Measurements from ENCODE around the gene RAB1A. TPM values are rescaled to one million over a fixed set of nuclear protein-coding genes. Genes with fewer than 3 reads are reported as not detected.

The RAB1A gene
- polyA plus RNA-seq, 1 donor (not counting 4 experiments of a cell fraction or from before 2014, with no cell fraction given), result 274 TPM

- no peak overlapping the region for H3K4me3 ChIP-seq (ENCODE audit: control insufficient read depth in 2 of 3, extremely low read depth in 1 of 3, insufficient read depth in 2 of 3, low read depth in 1 of 3, low read length in 3 of 3)
- peaks cover 97% of the 10 kb centered on the region for H3K79me2 ChIP-seq (ENCODE audit: control insufficient read depth, insufficient read depth, low read length)
- H3K27me3 ChIP-seq (ENCODE audit: control insufficient read depth, extremely low read depth, insufficient read depth, low read length), result no peaks in the 10 kb centered on the region
- no peak overlapping the region for H3K4me2 ChIP-seq (ENCODE audit: control insufficient read depth, extremely low read depth, insufficient read depth, low read depth, low read length)
- no peak overlapping the region for H3K27ac ChIP-seq (ENCODE audit: control insufficient read depth, insufficient read depth, low read length)
- DNase-seq (ENCODE audit: low read depth, low spot score) (no peak), FAIRE-seq (no peak)
- no peak overlapping the region for H3K9ac ChIP-seq (ENCODE audit: control insufficient read depth, extremely low read depth, insufficient read depth, low read length)
- TF ChIP-seq EZH2 (IDR thresholded peaks at IDR 0.05; ENCODE audit: low read length), result no peak
- TF ChIP-seq, protein P1, sequence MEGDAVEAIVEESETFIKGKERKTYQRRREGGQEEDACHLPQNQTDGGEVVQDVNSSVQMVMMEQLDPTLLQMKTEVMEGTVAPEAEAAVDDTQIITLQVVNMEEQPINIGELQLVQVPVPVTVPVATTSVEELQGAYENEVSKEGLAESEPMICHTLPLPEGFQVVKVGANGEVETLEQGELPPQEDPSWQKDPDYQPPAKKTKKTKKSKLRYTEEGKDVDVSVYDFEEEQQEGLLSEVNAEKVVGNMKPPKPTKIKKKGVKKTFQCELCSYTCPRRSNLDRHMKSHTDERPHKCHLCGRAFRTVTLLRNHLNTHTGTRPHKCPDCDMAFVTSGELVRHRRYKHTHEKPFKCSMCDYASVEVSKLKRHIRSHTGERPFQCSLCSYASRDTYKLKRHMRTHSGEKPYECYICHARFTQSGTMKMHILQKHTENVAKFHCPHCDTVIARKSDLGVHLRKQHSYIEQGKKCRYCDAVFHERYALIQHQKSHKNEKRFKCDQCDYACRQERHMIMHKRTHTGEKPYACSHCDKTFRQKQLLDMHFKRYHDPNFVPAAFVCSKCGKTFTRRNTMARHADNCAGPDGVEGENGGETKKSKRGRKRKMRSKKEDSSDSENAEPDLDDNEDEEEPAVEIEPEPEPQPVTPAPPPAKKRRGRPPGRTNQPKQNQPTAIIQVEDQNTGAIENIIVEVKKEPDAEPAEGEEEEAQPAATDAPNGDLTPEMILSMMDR (optimal IDR thresholded peaks at IDR 0.05 in 1 of 3, IDR thresholded peaks at IDR 0.05 in 1 of 3, conservative IDR thresholded peaks at IDR 0.05 in 1 of 3; ENCODE audit: extremely low read depth in 1 of 3, insufficient read depth in 2 of 3, low read length in 3 of 3), result no peak
- no peaks in the 10 kb centered on the region for H3K4me1 ChIP-seq (ENCODE audit: control insufficient read depth, extremely low read depth, insufficient read depth, low read length)
- H3K36me3 ChIP-seq (ENCODE audit: control insufficient read depth in 2 of 2, extremely low read depth in 1 of 2, insufficient read depth in 2 of 2, low read length in 2 of 2), result peaks cover 0 to 6% of the 10 kb centered on the region in 2 experiments
- H3K9me3 ChIP-seq (ENCODE audit: control insufficient read depth, low read depth, low read length), result no peaks in the 10 kb centered on the region
- H3K9me1 ChIP-seq (ENCODE audit: control insufficient read depth, extremely low read depth, insufficient read depth, low read length), result no peaks in the 10 kb centered on the region
- peaks cover 54% of the 10 kb centered on the region for H4K20me1 ChIP-seq (ENCODE audit: control insufficient read depth, extremely low read depth, insufficient read depth, low read length)
- dilution Hi-C loops (cut with MboI; ENCODE audit: extremely low pct_ligation_motif_present, low sequenced_read_pairs), result no loop called here
- no peak overlapping the region for H2AFZ ChIP-seq (ENCODE audit: control insufficient read depth, low read length)
Measured at GRCh38 chr2:65116645-65117044, 13.3 kb downstream of the RAB1A start.

DNA sequence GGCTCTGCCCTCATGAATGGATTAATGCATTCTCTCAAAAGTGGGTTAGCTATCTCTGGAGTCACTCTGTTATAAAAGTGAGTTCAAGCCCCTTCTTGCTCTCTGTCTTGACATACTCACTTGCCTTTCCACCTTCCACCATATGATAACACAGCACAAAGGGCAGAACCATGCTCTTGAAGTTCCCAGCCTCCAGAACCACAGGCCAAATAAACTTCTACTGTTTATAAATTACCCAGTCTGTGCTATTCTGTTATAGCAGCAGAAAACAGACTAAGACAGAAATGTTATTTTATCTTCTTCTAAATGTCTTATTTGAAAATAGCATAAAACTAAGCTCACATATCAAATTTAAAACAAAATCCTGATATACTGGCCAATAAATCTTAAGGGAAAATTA, 15.0 kb downstream of the RAB1A start:
- Histone ChIP-seq H3K36me3 (ENCODE audit: control insufficient read depth in 2 of 2, extremely low read depth in 1 of 2, insufficient read depth in 2 of 2, low read length in 2 of 2) (peaks cover 0 to 6% of the 10 kb centered on the region in 2 experiments), H3K9me3 (ENCODE audit: control insufficient read depth, low read depth, low read length) (no peaks in the 10 kb centered on the region), H3K9ac (ENCODE audit: control insufficient read depth, extremely low read depth, insufficient read depth, low read length) (no peak overlapping the region), H3K4me3 (ENCODE audit: control insufficient read depth in 2 of 3, extremely low read depth in 1 of 3, insufficient read depth in 2 of 3, low read depth in 1 of 3, low read length in 3 of 3) (no peak overlapping the region), H3K4me1 (ENCODE audit: control insufficient read depth, extremely low read depth, insufficient read depth, low read length) (no peaks in the 10 kb centered on the region), H3K9me1 (ENCODE audit: control insufficient read depth, extremely low read depth, insufficient read depth, low read length) (no peaks in the 10 kb centered on the region), H2AFZ (ENCODE audit: control insufficient read depth, low read length) (no peak overlapping the region), H3K27ac (ENCODE audit: control insufficient read depth, insufficient read depth, low read length) (no peak overlapping the region), H3K27me3 (ENCODE audit: control insufficient read depth, extremely low read depth, insufficient read depth, low read length) (no peaks in the 10 kb centered on the region), H4K20me1 (ENCODE audit: control insufficient read depth, extremely low read depth, insufficient read depth, low read length) (peaks cover 50% of the 10 kb centered on the region), H3K4me2 (ENCODE audit: control insufficient read depth, extremely low read depth, insufficient read depth, low read depth, low read length) (no peak overlapping the region), H3K79me2 (ENCODE audit: control insufficient read depth, insufficient read depth, low read length) (peaks cover 96% of the 10 kb centered on the region)
- FAIRE-seq (no peak), DNase-seq (ENCODE audit: low read depth, low spot score) (no peak)
- TF ChIP-seq, protein P1 (optimal IDR thresholded peaks at IDR 0.05 in 1 of 3, IDR thresholded peaks at IDR 0.05 in 1 of 3, conservative IDR thresholded peaks at IDR 0.05 in 1 of 3; ENCODE audit: extremely low read depth in 1 of 3, insufficient read depth in 2 of 3, low read length in 3 of 3), result no peak
- dilution Hi-C loops (cut with MboI; ENCODE audit: extremely low pct_ligation_motif_present, low sequenced_read_pairs), result no loop called here
